ENCODE results near the gene UNCX. TPM values are rescaled to one million over a fixed set of nuclear protein-coding genes. Genes with fewer than 3 reads are reported as not detected.
A peak's percentile ranks its signal among the peaks of the same experiment; 100 is the strongest.

The UNCX gene
- total RNA-seq (2021; fragmentation: NEBNext Ultra II Directional; extraction: Animal tissue kit (Norgen Biotek cat#: 25700)) (not detected in 2 replicates), polyA plus RNA-seq (2011; rRNA removed) (0.03 TPM in 1 of 2 replicates, not detected in the other), polyA minus RNA-seq (2011; rRNA and poly(A)+ RNA removed) (not detected in 2 replicates)
- polyA plus RNA-seq (2011; cell fraction: cytosol; rRNA removed) = not detected
- polyA plus RNA-seq (2011; cell fraction: nucleus; rRNA removed) = not detected
- polyA plus RNA-seq (2012, experiment 1 of 2) = not detected in 4 replicates
- polyA plus RNA-seq (2012, experiment 2 of 2) = not detected
- 0.02 TPM for polyA plus RNA-seq (2013, experiment 1 of 2)
- polyA plus RNA-seq (2013, experiment 2 of 2) = not detected
- polyA minus RNA-seq (2011; cell fraction: cytosol; rRNA and poly(A)+ RNA removed) = not detected
- not detected for polyA minus RNA-seq (2011; cell fraction: nucleus; rRNA and poly(A)+ RNA removed)
- long read RNA-seq, experiment 1 = 0 reads
- long read RNA-seq, experiment 2 = 0 reads

GRCh38 chr7:1232623-1233332 is at the start of gene UNCX:
Gene UNCX (plus strand): TSS chr7:1232872. CDS start chr7:1233018, 146 bp downstream.
- Histone ChIP-seq H2BK20ac (ENCODE audit: low read length) (no peak within 1 kb of the TSS), H4K91ac (replicated peaks; ENCODE audit: insufficient read length, low read length) (no peak within 1 kb of the TSS), H3K4me3 (ENCODE audit: extremely low read depth in 1 of 4, insufficient read depth in 2 of 4, low read depth in 3 of 4, low read length in 4 of 4) (peak within 1 kb of the TSS in 2 of 4 experiments; percentile 5 to 41; a peak in 3 of 8 replicates), H3K14ac (ENCODE audit: insufficient read length) (no peak within 1 kb of the TSS), H3K18ac (ENCODE audit: extremely low read depth, low read length) (peak within 1 kb of the TSS; percentile 71), H3K9ac (replicated peaks in 1 of 4; ENCODE audit: extremely low read depth in 1 of 4, low read depth in 3 of 4, low read length in 3 of 4) (no peak within 1 kb of the TSS), H2AK5ac (ENCODE audit: low read depth, low read length) (no peak within 1 kb of the TSS), H4K5ac (ENCODE audit: insufficient read length, low read depth, low read length) (no peak within 1 kb of the TSS), H3K9me3 (ENCODE audit: insufficient read depth in 2 of 2, low read depth in 1 of 2, low read length in 1 of 2) (no peaks in the 10 kb centered on the region), H3K36me3 (ENCODE audit: control insufficient read depth in 2 of 4, insufficient read depth in 4 of 4, low read length in 3 of 4) (peaks cover 0 to 26% (median 0%) of the 10 kb centered on the region in 4 experiments; a peak in 1 of 8 replicates), H3K23me2 (ENCODE audit: low read depth, low read length) (peaks cover 5% of the 10 kb centered on the region; the same call in 1 of the 2 replicates), H4K8ac (ENCODE audit: extremely low read depth, insufficient read depth, low read length) (no peak within 1 kb of the TSS), H3K79me1 (ENCODE audit: low read depth, low read length) (no peaks in the 10 kb centered on the region), H2BK5ac (ENCODE audit: low read depth, low read length) (no peak within 1 kb of the TSS), H3K27me3 (replicated peaks in 1 of 4; ENCODE audit: control insufficient read depth in 3 of 4, extremely low read depth in 1 of 4, insufficient read depth in 3 of 4, low read length in 3 of 4) (peaks cover 77 to 91% (median 85%) of the 10 kb centered on the region in 4 experiments), H3K79me2 (ENCODE audit: control insufficient read depth in 1 of 2, insufficient read depth in 2 of 2, low read length in 2 of 2) (no peaks in the 10 kb centered on the region), H2BK15ac (ENCODE audit: low read length) (no peak within 1 kb of the TSS), H3K27ac (ENCODE audit: low read depth, low read length) (no peak within 1 kb of the TSS), H3K56ac (replicated peaks; ENCODE audit: insufficient read length, low read depth, low read length) (no peak within 1 kb of the TSS), H3K4me2 (ENCODE audit: insufficient read depth in 1 of 2, low read depth in 2 of 2, low read length in 2 of 2) (peak within 1 kb of the TSS; percentile 54 to 61), H4K20me1 (replicated peaks in 1 of 2; ENCODE audit: control insufficient read depth in 1 of 2, insufficient read depth in 2 of 2, low read length in 2 of 2) (peaks cover 17 to 25% of the 10 kb centered on the region in 2 experiments), H3K23ac (ENCODE audit: insufficient read length) (no peak within 1 kb of the TSS), H2AFZ (ENCODE audit: low read length) (no peak within 1 kb of the TSS), H2BK12ac (ENCODE audit: low read depth, low read length) (peak within 1 kb of the TSS; percentile 94; the same call in 1 of the 2 replicates), H2BK120ac (replicated peaks; ENCODE audit: low read depth, low read length) (no peak within 1 kb of the TSS), H3K4me1 (replicated peaks in 1 of 4; ENCODE audit: control insufficient read depth in 3 of 4, insufficient read depth in 4 of 4, low read length in 3 of 4) (peaks cover 6 to 33% (median 23%) of the 10 kb centered on the region in 4 experiments), H3K4ac (replicated peaks; ENCODE audit: insufficient read length, low read depth, low read length) (no peak within 1 kb of the TSS)
- DNase-seq (ENCODE audit: low read depth in 1 of 2, low spot score in 2 of 2) (no peak), FAIRE-seq (no peak)
- 2% methylated on average over 32 of the region's 81 CpGs; no CpG with 5 or more reads in 1 of the 2 experiments for WGBS, 2 experiments (ENCODE audit: extremely low coverage in 1 of 2, insufficient coverage in 1 of 2, insufficient read length in 1 of 2, insufficient replicate concordance in 2 of 2, low coverage in 1 of 2, low lambda C conversion rate in 2 of 2, missing lambda C conversion rate in 1 of 2)
- ChIA-PET POLR2A (ENCODE audit: partially characterized antibody) (interaction anchor here (1.4 to 3.4 kb wide), 2 partner anchors 9 to 12 kb away, joined by 4 to 12 read pairs; no protein-coding TSS in a partner anchor), CTCF (ENCODE audit: partially characterized antibody) (interaction anchor here (1.0 kb wide), 1 partner anchor 9 kb away, joined by 3 read pairs; no protein-coding TSS in a partner anchor)
- peak; percentile 35; the same call in 1 of the 2 replicates for TF ChIP-seq CREB1 (IDR thresholded peaks at IDR 0.05)
- TF ChIP-seq GTF2F1 (IDR thresholded peaks at IDR 0.05; ENCODE audit: borderline replicate concordance, low read depth, low read length) = no peak
- TF ChIP-seq RBBP5 (IDR thresholded peaks at IDR 0.05; ENCODE audit: borderline replicate concordance, low read depth, low read length) = 0 out of 2 replicates have a peak, but pooled peaks have one; percentile 3
- no peak; the same call in 1 of the 2 replicates for TF ChIP-seq SUZ12 (IDR thresholded peaks at IDR 0.05; ENCODE audit: low read length)
- TF ChIP-seq CTCF (IDR thresholded peaks at IDR 0.05; ENCODE audit: control extremely low read depth in 1 of 3, insufficient read depth in 1 of 3, low read depth in 1 of 3, low read length in 3 of 3) = no peak
- TF ChIP-seq JUND (IDR thresholded peaks at IDR 0.05; ENCODE audit: low read length) = no peak
- no peak for TF ChIP-seq YY1 (IDR thresholded peaks at IDR 0.05; ENCODE audit: low read depth, low read length)
